HG03432 (cell line): ENCODE results near the gene GSC2.

Experiments
- ATAC-seq: cut with Tn5 transposase; IDR thresholded peaks from one replicate; pipeline ENCODE4 v1.9.1; 2021; ENCODE audit warnings: mild to moderate bottlenecking, moderate library complexity; ENCODE audit not compliant: unreplicated experiment

The GSC2 gene

GRCh38 chr22:19136915-19137314 is 13.2 kb downstream of the GSC2 start:
- no peak for ATAC-seq

GRCh38 chr22:19134874-19135273 is 15.2 kb downstream of the GSC2 start:
- no peak for ATAC-seq

GRCh38 chr22:19134176-19134831 is 15.8 kb downstream of the GSC2 start:
- no peak for ATAC-seq

GRCh38 chr22:19133561-19133960 is 16.5 kb downstream of the GSC2 start:
- ATAC-seq = no peak

- no peak for ATAC-seq
Measured at GRCh38 chr22:19132693-19133400, 17.2 kb downstream of the GSC2 start.

GRCh38 chr22:19132153-19132552 is 17.9 kb downstream of the GSC2 start:
- no peak for ATAC-seq

GRCh38 chr22:19131685-19132015 is 18.4 kb downstream of the GSC2 start:
- no peak for ATAC-seq

- ATAC-seq = no peak
Measured at GRCh38 chr22:19130959-19131684, 19.0 kb downstream of the GSC2 start, which contains the start of gene TSSK2. TSSK2 (plus strand) TSS chr22:19131308; CDS start chr22:19131400, 92 bp downstream.

GRCh38 chr22:19129871-19130270 is 20.2 kb downstream of the GSC2 start:
- no peak for ATAC-seq

- no peak for ATAC-seq
Measured at GRCh38 chr22:19128946-19129727, 21.0 kb downstream of the GSC2 start.

- ATAC-seq = no peak
Measured at GRCh38 chr22:19128009-19128401, 22.1 kb downstream of the GSC2 start.

GRCh38 chr22:19127329-19128008 is 22.6 kb downstream of the GSC2 start:
- ATAC-seq = no peak

GRCh38 chr22:19126309-19127273 is 23.5 kb downstream of the GSC2 start:
- no peak for ATAC-seq

GRCh38 chr22:19125474-19126308 is 24.4 kb downstream of the GSC2 start:
- no peak for ATAC-seq

- no peak for ATAC-seq
Measured at GRCh38 chr22:19125011-19125410, 25.1 kb downstream of the GSC2 start.

- ATAC-seq = no peak
Measured at GRCh38 chr22:19124377-19124776, 25.7 kb downstream of the GSC2 start.

GRCh38 chr22:19123936-19124335 is 26.2 kb downstream of the GSC2 start:
- ATAC-seq = no peak

- ATAC-seq = no peak
Measured at GRCh38 chr22:19122752-19123492, 27.2 kb downstream of the GSC2 start.
